Fibroblast of pulmonary artery (primary cell): Measurements from ENCODE around the gene EVL.

ENCODE experiments used
- DNase-seq: peaks from one replicate; pipeline ENCODE4 v3.0.0-alpha.2; 2010; ENCODE audit warnings: low read depth
- H3K4me3 ChIP-seq: replicated peaks from 2 replicates; pipeline ENCODE4 v1.5.1; 2011; ENCODE audit warnings: low read depth, mild to moderate bottlenecking, control low read depth, low read length, moderate library complexity
- CTCF ChIP-seq: IDR thresholded peaks from 2 replicates; pipeline ENCODE4 v1.5.1; 2011; ENCODE audit warnings: mild to moderate bottlenecking, control low read depth, low read length, inconsistent platforms; ENCODE audit errors: missing control alignments

Gene EVL

GRCh38 chr14:100103250-100104005 is 38.2 kb downstream of the EVL start:
- no peak overlapping the region for H3K4me3 ChIP-seq
- DNase-seq, result peak; percentile 78
- TF ChIP-seq CTCF, result no peak

GRCh38 chr14:100104006-100104352 is 38.8 kb downstream of the EVL start:
- no peak for DNase-seq
- no peak for TF ChIP-seq CTCF
- no peak overlapping the region for H3K4me3 ChIP-seq

GRCh38 chr14:100104523-100105300 is 39.5 kb downstream of the EVL start:
- no peak overlapping the region for H3K4me3 ChIP-seq
- no peak for TF ChIP-seq CTCF
- DNase-seq, result peak; percentile 27

GRCh38 chr14:100105357-100106169 is 40.3 kb downstream of the EVL start:
- no peak overlapping the region for H3K4me3 ChIP-seq
- no peak for DNase-seq
- no peak for TF ChIP-seq CTCF

- no peak overlapping the region for H3K4me3 ChIP-seq
- DNase-seq, result no peak
- TF ChIP-seq CTCF, result no peak
Observed at GRCh38 chr14:100106250-100107112, 41.3 kb downstream of the EVL start.

GRCh38 chr14:100107236-100107635 is 42.0 kb downstream of the EVL start:
- H3K4me3 ChIP-seq, result no peak overlapping the region
- no peak for DNase-seq
- no peak for TF ChIP-seq CTCF
